Stomach (tissue), 19 donors: ENCODE data around the gene ARID3A. TPM values are rescaled to one million over a fixed set of nuclear protein-coding genes. Genes with fewer than 3 reads are reported as not detected.
"Not testable (repeated sequence)": the region's sequence is repeated elsewhere in the genome, so short reads cannot be mapped to it uniquely, and the experiment has no call there.

Experiments
- DNase-seq, 2 donors: peaks; one replicate each; pipeline versions ENCODE4 v3.0.0 to v3.0.0-alpha.2; 2013 to 2019
- H3K27ac ChIP-seq, 5 donors: fragments of 200-600 bp in 4 of 5; sonication (generic) in 4 of 5; one replicate each; pipeline ENCODE4 v1.5.1; 2013 to 2019; ENCODE audit warnings: mild to moderate bottlenecking in 1 of 5, moderate library complexity in 1 of 5
- H3K27me3 ChIP-seq, 3 donors: fragments of 200-600 bp; sonication (generic); one replicate each; pipeline ENCODE4 v1.5.1; 2017 to 2019; ENCODE audit warnings: mixed run types in 1 of 3
- H3K36me3 ChIP-seq, 4 donors: fragments of 200-600 bp; sonication (generic); 1 replicate in 3 of 4; 2 replicates in 1 of 4; pipeline ENCODE4 v1.5.1; 2016 to 2019
- H3K4me1 ChIP-seq, 4 donors: fragments of 200-600 bp; sonication (generic); one replicate each; pipeline ENCODE4 v1.5.1; 2016 to 2019
- H3K4me3 ChIP-seq, 4 donors: fragments of 200-600 bp; sonication (generic) in 3 of 4; one replicate each; pipeline ENCODE4 v1.5.1; 2016 to 2019; ENCODE audit warnings: mild to moderate bottlenecking in 1 of 4
- H3K9me3 ChIP-seq, 4 donors: fragments of 200-600 bp; sonication (generic); one replicate each; pipeline ENCODE4 v1.5.1; 2016 to 2019
- EP300 ChIP-seq: sonication (generic); formaldehyde crosslinking; IDR thresholded peaks from one replicate; pipeline ENCODE4 v1.6.1; 2017; ENCODE audit warnings: antibody characterized with exemption
- POLR2A ChIP-seq, 4 donors: fragments of 450-650 bp; IDR thresholded peaks; one replicate each; pipeline ENCODE4 v1.6.1; 2016; ENCODE audit warnings: antibody characterized with exemption in 4 of 4, control low read depth in 2 of 4, mild to moderate bottlenecking in 1 of 4, moderate library complexity in 1 of 4
- POLR2AphosphoS5 ChIP-seq, 3 donors: sonication (generic); formaldehyde crosslinking; IDR thresholded peaks; one replicate each; pipeline ENCODE4 v1.6.1; 2016; ENCODE audit warnings: antibody characterized with exemption in 3 of 3
- WGBS, 5 donors: extraction: QIAGEN DNeasy Blood & Tissue Kit in 3 of 5; methylation state at CpG; one replicate each; pipeline versions ENCODE4 v1.1.5 to v1.1.7; 2013 to 2018; 5-methylcytosine and 5-hydroxymethylcytosine counted together
- intact Hi-C: fragments of 100-400 bp; cut with DNase I; formaldehyde crosslinking; loops from one replicate; pipeline ENCODE4 v1.15.1; 2023; ENCODE audit warnings: low total_unique reads
- long read RNA-seq, 10 donors: transcript quantifications; one replicate each; lab custom pipeline, GENCODE V29; 2026
- polyA plus RNA-seq, 3 donors: library from polyadenylated mRNA; stranded (reverse); fragments of 200-250 nt; gene quantifications; one replicate each; pipeline ENCODE4 v1.2.3, GENCODE V29; 2013
- total RNA-seq, 5 donors: library from RNA; depleted of rRNA; stranded (reverse); fragments of >200 nt; gene quantifications; one replicate each; pipeline versions ENCODE4 v1.1.0 to v1.2.3, GENCODE V29; 2014 to 2016
- TF ChIP-seq, protein P1 (sequence below), 7 experiments: fragments of 450-650 bp in 4 of 7; fragments of 200-600 bp in 3 of 7; sonication (generic) in 3 of 7; IDR thresholded peaks; one replicate each; pipeline ENCODE4 v1.5.1; 2016 to 2019; ENCODE audit warnings: antibody characterized with exemption in 7 of 7, control low read depth in 2 of 7, mild to moderate bottlenecking in 1 of 7
- donor health status: healthy with polysubstance abuse.
- donor health status: Bipolar disorder and iron deficiency.
- donor health status: healthy.

Gene ARID3A, protein sequence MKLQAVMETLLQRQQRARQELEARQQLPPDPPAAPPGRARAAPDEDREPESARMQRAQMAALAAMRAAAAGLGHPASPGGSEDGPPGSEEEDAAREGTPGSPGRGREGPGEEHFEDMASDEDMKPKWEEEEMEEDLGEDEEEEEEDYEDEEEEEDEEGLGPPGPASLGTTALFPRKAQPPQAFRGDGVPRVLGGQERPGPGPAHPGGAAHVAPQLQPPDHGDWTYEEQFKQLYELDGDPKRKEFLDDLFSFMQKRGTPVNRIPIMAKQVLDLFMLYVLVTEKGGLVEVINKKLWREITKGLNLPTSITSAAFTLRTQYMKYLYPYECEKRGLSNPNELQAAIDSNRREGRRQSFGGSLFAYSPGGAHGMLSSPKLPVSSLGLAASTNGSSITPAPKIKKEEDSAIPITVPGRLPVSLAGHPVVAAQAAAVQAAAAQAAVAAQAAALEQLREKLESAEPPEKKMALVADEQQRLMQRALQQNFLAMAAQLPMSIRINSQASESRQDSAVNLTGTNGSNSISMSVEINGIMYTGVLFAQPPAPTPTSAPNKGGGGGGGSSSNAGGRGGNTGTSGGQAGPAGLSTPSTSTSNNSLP
- 10 to 100 TPM in 2 of 5 donors, 1 to 10 TPM in 2, not detected in 1; 1.8 to 23.5 (median 8.6) TPM for total RNA-seq
- polyA plus RNA-seq: 1 to 10 TPM; 1.1 to 4.3 (median 2.1) TPM
- long read RNA-seq, donor 1: 0 reads
- long read RNA-seq, donor 2, partial matches to known transcripts: 5 of 7 reads
- long read RNA-seq, donor 2, other reads (novel, unspliced or antisense): 0 of 7 reads
- long read RNA-seq, donor 3: 0 reads
- long read RNA-seq, donor 4: 0 reads
- long read RNA-seq, donor 5, full-length matches to known transcripts: 2 of 2 reads
- long read RNA-seq, donor 5, partial matches to known transcripts: 0 of 2 reads
- long read RNA-seq, donor 5, other reads (novel, unspliced or antisense): 0 of 2 reads
- long read RNA-seq, donor 6, partial matches to known transcripts: 0 of 1 reads
- long read RNA-seq, donor 6, other reads (novel, unspliced or antisense): 0 of 1 reads
- long read RNA-seq, donor 7, full-length matches to known transcripts: 1 of 1 reads
- long read RNA-seq, donor 7, partial matches to known transcripts: 0 of 1 reads
- long read RNA-seq, donor 7, other reads (novel, unspliced or antisense): 0 of 1 reads
- long read RNA-seq, donor 8: 0 reads
- long read RNA-seq, donor 9, partial matches to known transcripts: 0 of 2 reads
- long read RNA-seq, donor 9, other reads (novel, unspliced or antisense): 0 of 2 reads
- long read RNA-seq, donor 10, partial matches to known transcripts: 0 of 1 reads
- long read RNA-seq, donor 10, other reads (novel, unspliced or antisense): 0 of 1 reads

DNA sequence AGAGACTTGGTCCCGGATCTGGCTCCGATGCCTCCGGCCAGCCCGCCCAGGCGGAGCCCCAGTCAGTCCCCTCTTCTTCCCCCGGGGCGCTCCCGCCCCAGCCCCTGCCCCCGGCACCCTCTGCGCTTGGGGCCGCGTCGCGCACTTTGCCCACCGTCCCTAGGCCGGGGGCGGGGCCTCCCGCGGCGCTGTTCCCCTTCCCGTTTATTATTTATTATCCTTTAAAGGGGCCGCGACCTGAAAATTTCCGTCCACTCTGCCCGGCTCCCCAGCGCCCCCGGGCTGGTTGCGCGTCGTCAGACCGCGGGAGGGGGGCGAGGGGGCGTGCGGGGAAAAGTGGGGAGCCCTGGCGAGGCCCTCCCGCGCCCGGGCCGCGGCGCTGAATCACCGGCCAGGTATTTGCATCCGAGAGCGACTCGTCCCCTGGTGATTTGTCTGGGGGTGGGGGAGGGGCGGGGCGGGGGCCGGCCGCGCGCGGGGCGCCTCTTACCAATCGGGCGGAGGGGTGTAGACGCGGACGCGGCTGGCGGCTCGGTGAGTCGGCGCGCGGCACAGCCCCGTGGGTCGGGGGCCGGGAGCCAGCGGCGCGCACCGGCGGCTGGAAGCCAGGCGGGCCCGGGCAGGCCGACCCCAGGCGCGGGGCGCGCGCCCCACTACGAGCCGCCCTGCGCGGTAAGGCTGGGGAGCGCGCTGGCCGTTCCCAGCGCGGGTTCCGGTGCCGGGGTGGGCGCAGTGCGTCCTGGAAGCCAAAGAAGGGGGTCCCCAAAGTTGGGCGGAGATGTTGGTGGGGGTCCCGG, at the start of gene ARID3A:
TSS of gene ARID3A (plus strand) at position 510 of the 797 bp plus-strand sequence. CDS start 3,494 bp downstream, outside the sequence.
- TF ChIP-seq POLR2A (IDR thresholded peaks at IDR 0.05) (no peak), POLR2AphosphoS5 (IDR thresholded peaks at IDR 0.05) (peak in 1 of 3 donors; percentile 37)
- 0 to 1% (median 1%) methylated on average over 48 to 97 of the region's 97 CpGs for WGBS, 5 donors
- Histone ChIP-seq H3K27ac (peak within 1 kb of the TSS; percentile 75 to 91 (median 89)), H3K9me3 (no peaks in the 10 kb centered on the region), H3K36me3 (peaks cover 0 to 15% (median 13%) of the 10 kb centered on the region in 4 donors), H3K4me3 (peak within 1 kb of the TSS; percentile 65 to 98 (median 88)), H3K27me3 (peaks cover 0 to 8% (median 8%) of the 10 kb centered on the region in 3 donors), H3K4me1 (peaks cover 23 to 63% (median 44%) of the 10 kb centered on the region in 4 donors)
- peak; percentile 80 to 93 for DNase-seq
- intact Hi-C loops: no loop called here

DNA sequence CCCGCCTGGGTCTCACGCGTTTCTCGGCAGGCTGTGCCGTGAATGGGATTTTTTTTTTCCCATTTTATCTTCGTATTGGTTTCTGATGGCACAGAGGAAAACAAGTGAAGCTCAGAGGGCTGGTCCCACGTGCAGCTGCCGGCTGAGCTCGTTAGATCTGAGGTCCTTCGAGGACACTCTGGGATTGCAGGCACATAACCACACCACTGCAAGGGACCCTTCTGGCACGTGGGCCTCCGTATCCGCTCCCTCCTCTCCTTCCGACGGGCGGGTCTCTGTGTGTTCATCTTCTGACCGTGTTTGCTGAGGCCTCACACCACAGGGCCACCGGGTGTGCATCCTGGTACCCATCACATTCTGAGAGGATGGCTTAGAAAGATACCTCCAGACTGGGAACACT, 49.7 kb upstream of the ARID3A start:
- Histone ChIP-seq H3K4me3 (no peak overlapping the region), H3K27ac (no peak overlapping the region), H3K4me1 (peaks cover 9 to 25% (median 14%) of the 10 kb centered on the region in 4 donors), H3K27me3 (no peaks in the 10 kb centered on the region), H3K9me3 (no peaks in the 10 kb centered on the region), H3K36me3 (peaks cover 22 to 84% (median 75%) of the 10 kb centered on the region in 4 donors)
- WGBS, 5 donors: 72 to 82% (median 77%) methylated on average over 18 of the region's 18 CpGs
- no peak for DNase-seq
- intact Hi-C loops: no loop called here
- no peak for TF ChIP-seq POLR2A (IDR thresholded peaks at IDR 0.05)
- TF ChIP-seq, protein P1, sequence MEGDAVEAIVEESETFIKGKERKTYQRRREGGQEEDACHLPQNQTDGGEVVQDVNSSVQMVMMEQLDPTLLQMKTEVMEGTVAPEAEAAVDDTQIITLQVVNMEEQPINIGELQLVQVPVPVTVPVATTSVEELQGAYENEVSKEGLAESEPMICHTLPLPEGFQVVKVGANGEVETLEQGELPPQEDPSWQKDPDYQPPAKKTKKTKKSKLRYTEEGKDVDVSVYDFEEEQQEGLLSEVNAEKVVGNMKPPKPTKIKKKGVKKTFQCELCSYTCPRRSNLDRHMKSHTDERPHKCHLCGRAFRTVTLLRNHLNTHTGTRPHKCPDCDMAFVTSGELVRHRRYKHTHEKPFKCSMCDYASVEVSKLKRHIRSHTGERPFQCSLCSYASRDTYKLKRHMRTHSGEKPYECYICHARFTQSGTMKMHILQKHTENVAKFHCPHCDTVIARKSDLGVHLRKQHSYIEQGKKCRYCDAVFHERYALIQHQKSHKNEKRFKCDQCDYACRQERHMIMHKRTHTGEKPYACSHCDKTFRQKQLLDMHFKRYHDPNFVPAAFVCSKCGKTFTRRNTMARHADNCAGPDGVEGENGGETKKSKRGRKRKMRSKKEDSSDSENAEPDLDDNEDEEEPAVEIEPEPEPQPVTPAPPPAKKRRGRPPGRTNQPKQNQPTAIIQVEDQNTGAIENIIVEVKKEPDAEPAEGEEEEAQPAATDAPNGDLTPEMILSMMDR (IDR thresholded peaks at IDR 0.05): no peak
- TF ChIP-seq EP300: no peak
- no peak for TF ChIP-seq POLR2AphosphoS5 (IDR thresholded peaks at IDR 0.05)

DNA sequence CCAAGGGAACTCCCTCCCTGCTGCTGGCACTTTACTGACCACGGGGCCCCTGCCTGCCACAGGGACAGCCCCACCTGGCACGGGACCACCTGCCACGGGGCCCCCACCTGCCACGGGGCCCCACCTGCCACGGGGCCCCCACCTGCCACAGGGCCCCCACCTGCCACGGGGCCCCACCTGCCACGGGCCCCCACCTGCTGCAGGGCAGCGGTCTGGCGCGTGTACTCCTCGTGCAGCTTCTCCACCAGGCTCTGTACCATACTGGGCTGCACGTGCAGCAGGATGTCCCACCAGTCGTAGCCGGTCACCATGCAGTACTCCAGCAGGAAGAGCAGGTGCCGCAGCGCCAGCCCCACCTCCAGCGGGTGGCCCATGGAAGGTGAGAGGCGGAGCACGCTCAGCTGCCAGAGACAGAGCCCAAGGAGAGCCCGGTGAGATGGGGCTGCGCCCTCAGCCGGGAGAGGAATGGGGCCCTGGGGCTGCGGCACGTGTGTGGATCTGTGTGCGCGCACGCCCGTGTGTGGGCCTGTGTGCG, 49.0 kb upstream of the ARID3A start:
- peaks cover 8 to 20% (median 10%) of the 10 kb centered on the region in 4 donors for H3K4me1 ChIP-seq
- no peak for DNase-seq
- no peak overlapping the region for H3K27ac ChIP-seq
- WGBS, 5 donors: 88 to 93% (median 91%) methylated on average over 18 to 29 of the region's 29 CpGs
- H3K9me3 ChIP-seq: no peaks in the 10 kb centered on the region
- H3K4me3 ChIP-seq: no peak overlapping the region
- peaks cover 28 to 86% (median 78%) of the 10 kb centered on the region in 4 donors for H3K36me3 ChIP-seq
- TF ChIP-seq, protein P1 (IDR thresholded peaks at IDR 0.05): no peak
- no peak for TF ChIP-seq POLR2AphosphoS5 (IDR thresholded peaks at IDR 0.05)
- no peak for TF ChIP-seq EP300
- TF ChIP-seq POLR2A (IDR thresholded peaks at IDR 0.05): no peak
- no peaks in the 10 kb centered on the region for H3K27me3 ChIP-seq
- intact Hi-C loops: no loop called here

DNA sequence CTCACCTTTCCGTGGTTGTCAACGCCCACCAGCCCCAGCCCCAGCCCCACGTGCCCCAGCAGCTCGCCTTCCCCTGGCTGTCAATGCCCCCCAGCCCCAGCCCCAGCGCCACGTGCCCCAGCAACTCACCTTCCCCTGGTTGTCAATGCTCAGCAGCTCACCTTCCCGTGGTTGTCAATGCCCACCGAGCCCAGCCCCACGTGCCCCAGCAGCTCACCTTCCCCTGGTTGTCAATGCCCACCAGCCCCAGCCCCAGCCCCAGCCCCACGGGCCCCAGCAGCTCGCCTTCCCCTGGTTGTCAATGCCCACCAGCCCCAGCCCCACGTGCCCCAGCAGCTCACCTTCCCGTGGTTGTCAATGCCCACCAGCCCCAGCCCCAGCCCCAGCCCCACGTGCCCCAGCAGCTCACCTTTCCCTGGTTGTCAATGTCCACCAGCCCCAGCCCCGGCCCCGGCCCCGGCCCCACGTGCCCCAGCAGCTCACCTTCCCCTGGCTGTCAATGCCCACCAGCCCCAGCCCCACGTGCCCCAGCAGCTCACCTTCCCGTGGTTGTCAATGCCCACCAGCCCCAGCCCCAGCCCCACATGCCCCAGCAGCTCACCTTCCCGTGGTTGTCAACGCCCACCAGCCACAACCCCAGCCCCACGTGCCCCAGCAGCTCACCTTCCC, 47.7 kb upstream of the ARID3A start:
- H3K27ac ChIP-seq, H3K4me3 ChIP-seq, H3K9me3 ChIP-seq, H3K27me3 ChIP-seq, DNase-seq, intact Hi-C loops, H3K4me1 ChIP-seq: not testable (repeated sequence)
- WGBS, 5 donors: 78 to 91% (median 89%) methylated on average over 5 to 23 of the region's 23 CpGs
- H3K36me3 ChIP-seq: peaks cover 41 to 93% (median 87%) of the 10 kb centered on the region in 4 donors

DNA sequence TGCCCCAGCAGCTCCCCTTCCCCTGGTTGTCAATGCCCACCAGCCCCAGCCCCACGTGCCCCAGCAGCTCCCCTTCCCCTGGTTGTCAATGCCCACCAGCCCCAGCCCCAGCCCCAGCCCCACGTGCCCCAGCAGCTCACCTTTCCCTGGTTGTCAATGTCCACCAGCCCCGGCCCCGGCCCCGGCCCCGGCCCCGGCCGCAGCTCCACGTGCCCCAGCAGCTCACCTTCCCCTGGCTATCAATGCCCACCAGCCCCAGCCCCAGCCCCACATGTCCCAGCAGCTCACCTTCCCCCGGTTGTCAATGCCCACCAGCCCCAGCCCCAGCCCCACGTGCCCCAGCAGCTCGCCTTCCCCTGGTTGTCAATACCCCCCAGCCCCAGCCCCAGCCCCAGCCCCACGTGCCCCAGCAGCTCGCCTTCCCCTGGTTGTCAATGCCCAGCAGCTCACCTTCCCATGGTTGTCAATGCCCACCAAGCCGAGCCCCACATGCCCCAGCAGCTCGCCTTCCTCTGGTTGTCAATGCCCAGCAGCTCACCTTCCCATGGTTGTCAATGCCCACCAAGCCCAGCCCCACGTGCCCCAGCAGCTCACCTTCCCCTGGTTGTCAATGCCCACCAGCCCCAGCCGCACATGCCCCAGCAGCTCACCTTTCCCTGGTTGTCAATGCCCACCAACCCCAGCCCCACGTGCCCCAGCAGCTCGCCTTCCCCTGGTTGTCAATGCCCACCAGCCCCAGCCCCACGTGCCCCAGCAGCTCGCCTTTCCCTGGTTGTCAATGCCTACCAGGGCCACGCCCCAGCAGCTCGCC, 46.9 kb upstream of the ARID3A start:
- DNase-seq, H3K9me3 ChIP-seq, H3K27ac ChIP-seq, intact Hi-C loops, H3K4me1 ChIP-seq, H3K4me3 ChIP-seq, H3K27me3 ChIP-seq: not testable (repeated sequence)
- WGBS, 5 donors: 84 to 93% (median 88%) methylated on average over 11 to 24 of the region's 24 CpGs
- peaks cover 45 to 94% (median 88%) of the 10 kb centered on the region in 4 donors for H3K36me3 ChIP-seq
